Effector CD8-positive, alpha-beta T cell (primary cell): ENCODE data around the gene MRPS11.
"Not testable (repeated sequence)": the region's sequence is repeated elsewhere in the genome, so short reads cannot be mapped to it uniquely, and the experiment has no call there.

Source experiments
- DNase-seq: peaks from one replicate; lab custom pipeline; 2025; lab: John Stamatoyannopoulos, UW

Gene MRPS11

GRCh38 chr15:88490036-88490435 is 22.5 kb downstream of the MRPS11 start:
- DNase-seq = no peak

- DNase-seq = no peak
Measured at GRCh38 chr15:88491158-88491557, 23.6 kb downstream of the MRPS11 start.

GRCh38 chr15:88493844-88494243 is 26.3 kb downstream of the MRPS11 start:
- no peak for DNase-seq

- no peak for DNase-seq
Measured at GRCh38 chr15:88497109-88497765, 29.7 kb downstream of the MRPS11 start.

GRCh38 chr15:88498996-88499395 is 31.5 kb downstream of the MRPS11 start:
- no peak for DNase-seq

- no peak for DNase-seq
Measured at GRCh38 chr15:88504445-88504844, 36.9 kb downstream of the MRPS11 start.

GRCh38 chr15:88505721-88506120 is 38.2 kb downstream of the MRPS11 start:
- no peak for DNase-seq

- DNase-seq = no peak
Measured at GRCh38 chr15:88506628-88507027, 39.1 kb downstream of the MRPS11 start.

GRCh38 chr15:88509321-88509720 is 41.8 kb downstream of the MRPS11 start:
- no peak for DNase-seq

GRCh38 chr15:88509964-88510363 is 42.5 kb downstream of the MRPS11 start:
- no peak for DNase-seq

- DNase-seq = no peak
Measured at GRCh38 chr15:88511161-88511560, 43.7 kb downstream of the MRPS11 start.

GRCh38 chr15:88512078-88512477 is 44.6 kb downstream of the MRPS11 start:
- no peak for DNase-seq

- no peak for DNase-seq
Measured at GRCh38 chr15:88512601-88513000, 45.1 kb downstream of the MRPS11 start.

GRCh38 chr15:88513195-88513594 is 45.7 kb downstream of the MRPS11 start:
- no peak for DNase-seq

GRCh38 chr15:88518903-88519302 is 51.4 kb downstream of the MRPS11 start:
- DNase-seq = no peak

- not testable (repeated sequence) for DNase-seq
Measured at GRCh38 chr15:88524094-88524493, 56.6 kb downstream of the MRPS11 start.

GRCh38 chr15:88525418-88525817 is 57.9 kb downstream of the MRPS11 start:
- DNase-seq = no peak

- no peak for DNase-seq
Measured at GRCh38 chr15:88526247-88526879, 58.9 kb downstream of the MRPS11 start.

GRCh38 chr15:88529021-88529630 is 61.6 kb downstream of the MRPS11 start:
- DNase-seq = no peak
